ENCODE data around the gene VWC2L. TPM values are rescaled to one million over a fixed set of nuclear protein-coding genes. Genes with fewer than 3 reads are reported as not detected.

VWC2L gene
- total RNA-seq, 1 experiment from 2014 or later = not detected

DNA sequence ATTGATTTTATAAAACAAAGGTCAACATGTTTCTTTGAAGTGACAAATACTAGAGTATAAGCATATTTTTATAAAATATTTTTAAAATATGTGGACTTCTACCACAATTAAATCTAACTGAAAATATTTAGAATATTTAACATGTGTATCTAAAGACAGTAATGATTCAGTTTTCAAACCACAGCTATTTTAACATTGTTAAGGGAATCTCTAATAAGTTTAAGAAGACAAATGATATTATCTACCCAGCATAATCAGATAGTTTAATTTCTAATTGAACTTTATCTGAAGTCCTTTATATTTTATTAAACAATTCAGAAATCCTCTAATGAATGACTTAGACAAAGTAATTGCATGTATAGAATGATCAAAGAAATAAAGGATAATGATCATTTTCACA, 96.2 kb downstream of the VWC2L start:
- CTCF ChIA-PET = no interaction called here
- Histone ChIP-seq H3K27me3 (replicated peaks; ENCODE audit: insufficient read depth, low read depth, low read length, poor library complexity) (no peaks in the 10 kb centered on the region), H3K9me3 (ENCODE audit: low read depth, low read length, poor library complexity, severe bottlenecking) (no peaks in the 10 kb centered on the region), H3K4me3 (ENCODE audit: low read depth, low read length, poor library complexity, severe bottlenecking) (no peak overlapping the region), H3K36me3 (ENCODE audit: insufficient read depth, low read length, poor library complexity, severe bottlenecking) (no peaks in the 10 kb centered on the region), H3K27ac (ENCODE audit: low read depth, low read length, poor library complexity, severe bottlenecking) (no peak overlapping the region), H3K4me1 (ENCODE audit: insufficient read depth, low read length, poor library complexity, severe bottlenecking) (no peaks in the 10 kb centered on the region)
- TF ChIP-seq CTCF (conservative IDR thresholded peaks at IDR 0.05; ENCODE audit: low read depth, low read length) (no peak), EZH2 (IDR thresholded peaks at IDR 0.05; ENCODE audit: borderline replicate concordance, low read depth, low read length, poor library complexity, severe bottlenecking) (no peak)
- POLR2A ChIA-PET (ENCODE audit: low non-redundant PET) = no interaction called here
- DNase-seq (ENCODE audit: low spot score) = no peak
- intact Hi-C loops (cut with micrococcal nuclease; ENCODE audit: unreplicated experiment) = no loop called here
- no TSS peak for BruUV-seq (replicated peaks)

DNA sequence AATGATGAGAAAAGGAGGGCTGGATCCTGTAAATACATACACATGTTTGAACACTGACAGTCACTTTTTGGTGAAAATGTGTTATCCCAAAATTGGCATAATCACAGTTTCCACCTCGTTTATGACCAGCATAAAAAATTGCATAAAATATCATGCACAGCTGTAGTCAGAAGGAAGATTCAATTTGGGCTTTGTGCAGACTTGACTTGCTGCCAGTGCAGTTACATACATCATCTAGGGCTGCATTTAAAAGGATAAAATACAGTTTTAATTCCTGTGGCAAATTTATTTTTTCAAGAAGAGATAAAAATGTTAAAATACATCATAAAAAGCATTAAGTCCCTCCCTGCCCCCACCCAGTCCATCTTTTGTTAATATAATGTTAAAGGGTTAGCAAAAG, 103.8 kb downstream of the VWC2L start:
- Histone ChIP-seq H3K27ac (ENCODE audit: low read depth, low read length, poor library complexity, severe bottlenecking) (no peak overlapping the region), H3K4me1 (ENCODE audit: insufficient read depth, low read length, poor library complexity, severe bottlenecking) (no peaks in the 10 kb centered on the region), H3K4me3 (ENCODE audit: low read depth, low read length, poor library complexity, severe bottlenecking) (no peak overlapping the region), H3K27me3 (replicated peaks; ENCODE audit: insufficient read depth, low read depth, low read length, poor library complexity) (no peaks in the 10 kb centered on the region), H3K36me3 (ENCODE audit: insufficient read depth, low read length, poor library complexity, severe bottlenecking) (no peaks in the 10 kb centered on the region), H3K9me3 (ENCODE audit: low read depth, low read length, poor library complexity, severe bottlenecking) (no peaks in the 10 kb centered on the region)
- no peak for DNase-seq (ENCODE audit: low spot score)
- ChIA-PET CTCF (no interaction called here), POLR2A (ENCODE audit: low non-redundant PET) (no interaction called here)
- TF ChIP-seq CTCF (conservative IDR thresholded peaks at IDR 0.05; ENCODE audit: low read depth, low read length) = no peak
- intact Hi-C loops (cut with micrococcal nuclease; ENCODE audit: unreplicated experiment) = no loop called here
- BruUV-seq (replicated peaks) = no TSS peak

GRCh38 chr2:214515111-214515510, 104.3 kb downstream of the VWC2L start:
- no peak overlapping the region for H3K27ac ChIP-seq (ENCODE audit: low read depth, low read length, poor library complexity, severe bottlenecking)

More at GRCh38 chr2:214515111-214515510, 104.3 kb downstream of the VWC2L start:
- Histone ChIP-seq H3K27me3 (replicated peaks; ENCODE audit: insufficient read depth, low read depth, low read length, poor library complexity) (no peaks in the 10 kb centered on the region), H3K36me3 (ENCODE audit: insufficient read depth, low read length, poor library complexity, severe bottlenecking) (no peaks in the 10 kb centered on the region), H3K4me1 (ENCODE audit: insufficient read depth, low read length, poor library complexity, severe bottlenecking) (no peaks in the 10 kb centered on the region), H3K9me3 (ENCODE audit: low read depth, low read length, poor library complexity, severe bottlenecking) (no peaks in the 10 kb centered on the region), H3K4me3 (ENCODE audit: low read depth, low read length, poor library complexity, severe bottlenecking) (no peak overlapping the region)
- TF ChIP-seq CTCF (conservative IDR thresholded peaks at IDR 0.05; ENCODE audit: low read depth, low read length) (no peak), EZH2 (IDR thresholded peaks at IDR 0.05; ENCODE audit: borderline replicate concordance, low read depth, low read length, poor library complexity, severe bottlenecking) (no peak)
- ChIA-PET POLR2A (ENCODE audit: low non-redundant PET) (no interaction called here), CTCF (no interaction called here)
- intact Hi-C loops (cut with micrococcal nuclease; ENCODE audit: unreplicated experiment) = no loop called here
- no peak for DNase-seq (ENCODE audit: low spot score)
- BruUV-seq (replicated peaks) = no TSS peak
